ENCODE results near the gene BCAS1. TPM values are rescaled to one million over a fixed set of nuclear protein-coding genes. Genes with fewer than 3 reads are reported as not detected.

Gene BCAS1
- total RNA-seq, 1 experiment from 2014 or later: 0.17 TPM

GRCh38 chr20:54094268-54094580 lies 23.8 kb upstream of the BCAS1 start:
- H3K9me3 ChIP-seq (ENCODE audit: control insufficient read depth in 1 of 2, insufficient read depth in 1 of 2, low read depth in 1 of 2, low read length in 2 of 2): no peaks in the 10 kb centered on the region
- no peak overlapping the region for H3K9ac ChIP-seq (ENCODE audit: low read length)
- no peaks in the 10 kb centered on the region for H4K20me1 ChIP-seq (ENCODE audit: insufficient read depth)
- DNase-seq (ENCODE audit: low read depth, low spot score) (no peak), ATAC-seq (no peak)
- H3K4me1 ChIP-seq (ENCODE audit: control insufficient read depth in 1 of 2, insufficient read depth in 2 of 2, low read length in 2 of 2): peaks cover 7 to 21% of the 10 kb centered on the region in 2 experiments; a peak in 3 of 4 replicates
- intact Hi-C loops (cut with micrococcal nuclease): no loop called here
- no peaks in the 10 kb centered on the region for H3K9me2 ChIP-seq (ENCODE audit: insufficient read depth)
- TF ChIP-seq SP1 (IDR thresholded peaks at IDR 0.05; ENCODE audit: low read depth) (no peak), ZBTB33 (IDR thresholded peaks at IDR 0.05; ENCODE audit: extremely low read depth, insufficient replicate concordance, low read length) (no peak), ATF3 (IDR thresholded peaks at IDR 0.05) (no peak), SRF (IDR thresholded peaks at IDR 0.05; ENCODE audit: low read depth) (no peak), ZFX (IDR thresholded peaks at IDR 0.05) (no peak), EZH2 (IDR thresholded peaks at IDR 0.05) (no peak), TCF7L2 (IDR thresholded peaks at IDR 0.05; ENCODE audit: borderline replicate concordance, extremely low read depth, insufficient read depth, insufficient read length) (no peak), SIN3A (IDR thresholded peaks at IDR 0.05; ENCODE audit: low read depth) (no peak)
- ChIA-PET CTCF (interaction anchor here (1.8 to 13.2 kb wide), 2 partner anchors 9 to 105 kb away, joined by 7 to 162 read pairs; no protein-coding TSS in a partner anchor), RAD21 (ENCODE audit: low non-redundant PET in 1 of 2, low total read pairs in 2 of 2, uncharacterized antibody in 2 of 2, unreplicated experiment in 2 of 2) (interaction anchor here in 1 of 2 experiments (0.5 kb wide), 1 partner anchor 39 kb away, joined by 3 read pairs; no protein-coding TSS in a partner anchor), POLR2A (no interaction called here)
- no peaks in the 10 kb centered on the region for H3K79me2 ChIP-seq (ENCODE audit: insufficient read depth, low read length)
- no peak overlapping the region for H2AFZ ChIP-seq (ENCODE audit: low read depth, low read length, poor library complexity, severe bottlenecking)
- H3K36me3 ChIP-seq (ENCODE audit: control insufficient read depth in 1 of 2, insufficient read depth in 2 of 2, low read length in 2 of 2): no peaks in the 10 kb centered on the region
- no peaks in the 10 kb centered on the region for H3K27me3 ChIP-seq (ENCODE audit: insufficient read depth, low read length)
- H3K4me3 ChIP-seq (replicated peaks in 1 of 2; ENCODE audit: low read depth in 1 of 2, low read length in 2 of 2): no peak overlapping the region
- no TSS peak for BruUV-seq (replicated peaks)
- H3K27ac ChIP-seq (ENCODE audit: low read depth, low read length): no peak overlapping the region
- no peak overlapping the region for H3K4me2 ChIP-seq (ENCODE audit: low read length)
